PFSK-1 (cell line): ENCODE results near the gene IYD.

Source experiments
- POLR2AphosphoS5 ChIP-seq: IDR thresholded peaks from 2 replicates; pipeline ENCODE4 v1.6.1; 2012; ENCODE audit warnings: low read depth, mild to moderate bottlenecking, control low read depth, low read length, moderate library complexity
- SIN3A ChIP-seq: IDR thresholded peaks from 2 replicates; pipeline ENCODE4 v1.6.1; 2012; ENCODE audit warnings: mild to moderate bottlenecking, low read length, moderate library complexity, borderline replicate concordance; ENCODE audit not compliant: insufficient read depth
- TAF1 ChIP-seq: IDR thresholded peaks from 2 replicates; pipeline ENCODE4 v1.6.1; 2012; ENCODE audit warnings: low read length, control low read depth, borderline replicate concordance; ENCODE audit not compliant: insufficient read depth
- TF ChIP-seq, protein P1 (sequence below), 2 experiments: IDR thresholded peaks; 2 replicates each; pipeline versions ENCODE4 v1.6.1 to v1.8.0; 2011 to 2012; ENCODE audit warnings: low read depth in 2 of 2, low read length in 2 of 2, control low read depth in 1 of 2, inconsistent platforms in 1 of 2, mild to moderate bottlenecking in 1 of 2, moderate library complexity in 1 of 2; ENCODE audit not compliant: insufficient read depth in 1 of 2

DNA sequence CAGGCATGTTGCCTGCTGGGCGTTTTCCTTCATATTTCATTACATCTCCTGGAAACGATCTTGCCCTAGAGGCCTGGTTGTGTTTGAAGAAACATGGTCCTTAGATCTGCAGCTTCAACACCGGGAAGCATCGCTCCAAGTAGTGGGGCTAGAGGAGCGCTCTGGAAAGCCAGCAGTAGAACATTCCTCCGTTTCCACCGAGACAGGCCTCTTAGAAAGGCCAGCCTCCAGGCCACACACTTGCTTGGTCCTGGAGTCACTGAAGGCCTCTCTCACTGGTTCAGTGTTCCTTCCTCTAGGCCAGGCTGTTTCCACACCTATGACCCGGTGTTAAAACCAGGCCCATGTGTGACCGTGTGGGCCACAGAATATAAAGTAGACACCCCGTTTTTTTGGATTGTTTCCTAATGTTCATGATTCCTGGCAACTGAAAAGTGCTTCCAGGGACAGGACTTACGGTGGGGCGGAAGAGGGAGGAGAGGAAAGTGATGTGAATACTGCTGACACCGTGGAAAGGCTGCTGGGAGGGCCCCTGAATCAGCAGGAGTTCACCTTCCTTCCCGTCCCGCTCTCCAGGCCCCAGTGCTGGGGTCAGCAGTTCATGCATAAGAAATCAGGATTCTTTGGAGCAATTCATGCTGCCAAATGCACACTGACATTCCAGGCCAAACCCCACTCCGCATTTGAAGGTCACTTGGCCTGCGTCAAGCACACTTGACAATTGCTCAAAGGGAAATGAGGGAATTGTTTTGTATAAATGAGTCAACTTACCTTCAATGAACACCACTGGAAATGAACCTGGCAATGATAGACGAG lies 83.8 kb downstream of the IYD start:
- no peak for TF ChIP-seq POLR2AphosphoS5
- TF ChIP-seq, protein P1, sequence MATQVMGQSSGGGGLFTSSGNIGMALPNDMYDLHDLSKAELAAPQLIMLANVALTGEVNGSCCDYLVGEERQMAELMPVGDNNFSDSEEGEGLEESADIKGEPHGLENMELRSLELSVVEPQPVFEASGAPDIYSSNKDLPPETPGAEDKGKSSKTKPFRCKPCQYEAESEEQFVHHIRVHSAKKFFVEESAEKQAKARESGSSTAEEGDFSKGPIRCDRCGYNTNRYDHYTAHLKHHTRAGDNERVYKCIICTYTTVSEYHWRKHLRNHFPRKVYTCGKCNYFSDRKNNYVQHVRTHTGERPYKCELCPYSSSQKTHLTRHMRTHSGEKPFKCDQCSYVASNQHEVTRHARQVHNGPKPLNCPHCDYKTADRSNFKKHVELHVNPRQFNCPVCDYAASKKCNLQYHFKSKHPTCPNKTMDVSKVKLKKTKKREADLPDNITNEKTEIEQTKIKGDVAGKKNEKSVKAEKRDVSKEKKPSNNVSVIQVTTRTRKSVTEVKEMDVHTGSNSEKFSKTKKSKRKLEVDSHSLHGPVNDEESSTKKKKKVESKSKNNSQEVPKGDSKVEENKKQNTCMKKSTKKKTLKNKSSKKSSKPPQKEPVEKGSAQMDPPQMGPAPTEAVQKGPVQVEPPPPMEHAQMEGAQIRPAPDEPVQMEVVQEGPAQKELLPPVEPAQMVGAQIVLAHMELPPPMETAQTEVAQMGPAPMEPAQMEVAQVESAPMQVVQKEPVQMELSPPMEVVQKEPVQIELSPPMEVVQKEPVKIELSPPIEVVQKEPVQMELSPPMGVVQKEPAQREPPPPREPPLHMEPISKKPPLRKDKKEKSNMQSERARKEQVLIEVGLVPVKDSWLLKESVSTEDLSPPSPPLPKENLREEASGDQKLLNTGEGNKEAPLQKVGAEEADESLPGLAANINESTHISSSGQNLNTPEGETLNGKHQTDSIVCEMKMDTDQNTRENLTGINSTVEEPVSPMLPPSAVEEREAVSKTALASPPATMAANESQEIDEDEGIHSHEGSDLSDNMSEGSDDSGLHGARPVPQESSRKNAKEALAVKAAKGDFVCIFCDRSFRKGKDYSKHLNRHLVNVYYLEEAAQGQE (IDR thresholded peaks at IDR 0.05; ENCODE audit: insufficient read depth in 1 of 2, low read depth in 2 of 2, low read length in 2 of 2), result no peak
- TF ChIP-seq SIN3A, result no peak
- TF ChIP-seq TAF1, result no peak
